MG63 (cell line): Measurements from ENCODE around the gene HTR3A. TPM values are rescaled to one million over a fixed set of nuclear protein-coding genes. Genes with fewer than 3 reads are reported as not detected.

ENCODE experiments used
- DNase-seq: peaks from one replicate; pipeline ENCODE4 v3.0.0-alpha.2; 2020
- H3K27me3 ChIP-seq: fragments of 250-450 bp; sonication (Bioruptor Pico); 2 replicates; pipeline ENCODE4 v1.5.1; 2020; ENCODE audit warnings: mild to moderate bottlenecking, moderate library complexity
- H3K36me3 ChIP-seq: fragments of 250-450 bp; sonication (Bioruptor Pico); 2 replicates; pipeline ENCODE4 v1.5.1; 2020; ENCODE audit warnings: mild to moderate bottlenecking, moderate library complexity
- H3K4me3 ChIP-seq: fragments of 250-450 bp; sonication (Bioruptor Pico); 2 replicates; pipeline ENCODE4 v1.5.1; 2020; ENCODE audit warnings: mild to moderate bottlenecking, moderate library complexity
- H3K9me3 ChIP-seq: fragments of 250-450 bp; sonication (Bioruptor Pico); 2 replicates; pipeline ENCODE4 v1.5.1; 2020; ENCODE audit warnings: mild to moderate bottlenecking, moderate library complexity
- total RNA-seq: library from RNA; depleted of rRNA; stranded (reverse); fragments of >200 nt; shearing (Covaris generic); gene quantifications from 2 replicates; pipeline ENCODE4 v1.2.3, GENCODE V29; 2014; ENCODE audit warnings: low replicate concordance; rRNA removed

The HTR3A gene
- total RNA-seq, 1 experiment from 2014 or later = not detected

GRCh38 chr11:114031246-114031966 is 56.5 kb downstream of the HTR3A start:
- Histone ChIP-seq H3K36me3 (no peaks in the 10 kb centered on the region), H3K27me3 (peaks cover 28% of the 10 kb centered on the region; the same call in 1 of the 2 replicates), H3K9me3 (no peaks in the 10 kb centered on the region), H3K4me3 (no peak overlapping the region)
- no peak for DNase-seq

- H3K27me3 ChIP-seq = peaks cover 25% of the 10 kb centered on the region; the same call in 1 of the 2 replicates
- no peaks in the 10 kb centered on the region for H3K36me3 ChIP-seq
- no peaks in the 10 kb centered on the region for H3K9me3 ChIP-seq
- no peak overlapping the region for H3K4me3 ChIP-seq
- DNase-seq = no peak
Measured at GRCh38 chr11:114031967-114032320, 57.0 kb downstream of the HTR3A start.

GRCh38 chr11:114033066-114033465 is 58.2 kb downstream of the HTR3A start:
- Histone ChIP-seq H3K4me3 (no peak overlapping the region), H3K9me3 (no peaks in the 10 kb centered on the region), H3K36me3 (no peaks in the 10 kb centered on the region), H3K27me3 (peaks cover 19% of the 10 kb centered on the region; the same call in 1 of the 2 replicates)
- DNase-seq = no peak

GRCh38 chr11:114033572-114033971 is 58.7 kb downstream of the HTR3A start:
- no peak for DNase-seq
- H3K9me3 ChIP-seq = no peaks in the 10 kb centered on the region
- no peaks in the 10 kb centered on the region for H3K36me3 ChIP-seq
- H3K4me3 ChIP-seq = no peak overlapping the region
- H3K27me3 ChIP-seq = peaks cover 18% of the 10 kb centered on the region; the same call in 1 of the 2 replicates

- no peaks in the 10 kb centered on the region for H3K9me3 ChIP-seq
- no peak overlapping the region for H3K4me3 ChIP-seq
- H3K27me3 ChIP-seq = peaks cover 8% of the 10 kb centered on the region; the same call in 1 of the 2 replicates
- DNase-seq = no peak
- no peaks in the 10 kb centered on the region for H3K36me3 ChIP-seq
Measured at GRCh38 chr11:114034956-114035355, 60.0 kb downstream of the HTR3A start.

- peak overlapping the region; percentile 43 for H3K4me3 ChIP-seq
Measured at GRCh38 chr11:114036147-114036811, 61.4 kb downstream of the HTR3A start.

GRCh38 chr11:114036958-114037357 is 62.0 kb downstream of the HTR3A start:
- Histone ChIP-seq H3K9me3 (no peaks in the 10 kb centered on the region), H3K4me3 (no peak overlapping the region; the same call in 1 of the 2 replicates), H3K36me3 (no peaks in the 10 kb centered on the region), H3K27me3 (no peaks in the 10 kb centered on the region)
- DNase-seq = no peak

More at GRCh38 chr11:114036147-114036811, 61.4 kb downstream of the HTR3A start:
- Histone ChIP-seq H3K27me3 (peaks cover 2% of the 10 kb centered on the region; the same call in 1 of the 2 replicates), H3K9me3 (no peaks in the 10 kb centered on the region), H3K36me3 (no peaks in the 10 kb centered on the region)
- DNase-seq = peak; percentile 73

- no peaks in the 10 kb centered on the region for H3K9me3 ChIP-seq
- no peak overlapping the region for H3K4me3 ChIP-seq
- DNase-seq = no peak
- H3K36me3 ChIP-seq = no peaks in the 10 kb centered on the region
- no peaks in the 10 kb centered on the region for H3K27me3 ChIP-seq
Measured at GRCh38 chr11:114039551-114039950, 64.6 kb downstream of the HTR3A start.

Other genes starting within 250 kb of the HTR3A start
- 22.2 and 23.4 TPM in 2 replicates for gene ZW10, start 201.4 kb upstream of the HTR3A start, total RNA-seq
- gene CLDN25, start 195.3 kb upstream of the HTR3A start, total RNA-seq = not detected in 2 replicates
- gene USP28, start 99.5 kb upstream of the HTR3A start, total RNA-seq = 25.8 and 37.0 TPM in 2 replicates
- not detected in 2 replicates for gene HTR3B, start 70.3 kb upstream of the HTR3A start, total RNA-seq
- gene ZBTB16, start 84.6 kb downstream of the HTR3A start, total RNA-seq = not detected in 2 replicates